Uterus (tissue), 2 donors: ENCODE data around the gene COL1A1.

Source experiments
- CTCF ChIP-seq, 4 experiments: fragments of 200-600 bp in 2 of 4; fragments of 450-650 bp in 2 of 4; sonication (generic) in 2 of 4; IDR thresholded peaks; one replicate each; pipeline ENCODE4 v1.5.1; 2016 to 2019; ENCODE audit warnings: antibody characterized with exemption in 4 of 4, mild to moderate bottlenecking in 2 of 4, moderate library complexity in 1 of 4
- POLR2A ChIP-seq, 2 donors: fragments of 450-650 bp; IDR thresholded peaks; one replicate each; pipeline ENCODE4 v1.6.1; 2016; ENCODE audit warnings: antibody characterized with exemption in 2 of 2, mild to moderate bottlenecking in 1 of 2, moderate library complexity in 1 of 2

GRCh38 chr17:50134206-50135110, 67.0 kb downstream of the COL1A1 start:
- TF ChIP-seq CTCF (IDR thresholded peaks at IDR 0.05) (no peak), POLR2A (IDR thresholded peaks at IDR 0.05) (no peak)
